ENCODE data around the gene PSMG1.
"Not testable (repeated sequence)": the region's sequence is repeated elsewhere in the genome, so short reads cannot be mapped to it uniquely, and the experiment has no call there.

The PSMG1 gene

GRCh38 chr21:39168800-39169199 lies 14.5 kb downstream of the PSMG1 start:
- no peak overlapping the region for H3K4me3 ChIP-seq (ENCODE audit: low read length)
- no peak for DNase-seq (ENCODE audit: low read depth, low spot score)

- H3K4me3 ChIP-seq (ENCODE audit: low read length): no peak overlapping the region
- DNase-seq (ENCODE audit: low read depth, low spot score): no peak
These were observed 18.7 kb downstream of the PSMG1 start for GRCh38 chr21:39164523-39164922.

GRCh38 chr21:39161064-39161463 lies 22.2 kb downstream of the PSMG1 start:
- H3K4me3 ChIP-seq (ENCODE audit: low read length): no peak overlapping the region
- no peak for DNase-seq (ENCODE audit: low read depth, low spot score)

GRCh38 chr21:39159342-39160063 lies 23.7 kb downstream of the PSMG1 start:
- DNase-seq (ENCODE audit: low read depth, low spot score): no peak
- H3K4me3 ChIP-seq (ENCODE audit: low read length): no peak overlapping the region

GRCh38 chr21:39157241-39157640 lies 26.0 kb downstream of the PSMG1 start:
- H3K4me3 ChIP-seq (ENCODE audit: low read length); DNase-seq (ENCODE audit: low read depth, low spot score): not testable (repeated sequence)

GRCh38 chr21:39156024-39156423 lies 27.2 kb downstream of the PSMG1 start:
- no peak for DNase-seq (ENCODE audit: low read depth, low spot score)
- no peak overlapping the region for H3K4me3 ChIP-seq (ENCODE audit: low read length)

- H3K4me3 ChIP-seq (ENCODE audit: low read length): no peak overlapping the region
- no peak for DNase-seq (ENCODE audit: low read depth, low spot score)
These were observed 27.7 kb downstream of the PSMG1 start for GRCh38 chr21:39155578-39155977.

- no peak overlapping the region for H3K4me3 ChIP-seq (ENCODE audit: low read length)
- DNase-seq (ENCODE audit: low read depth, low spot score): no peak
These were observed 29.4 kb downstream of the PSMG1 start for GRCh38 chr21:39153842-39154241.

- no peak overlapping the region for H3K4me3 ChIP-seq (ENCODE audit: low read length)
- DNase-seq (ENCODE audit: low read depth, low spot score): no peak
These were observed 29.9 kb downstream of the PSMG1 start for GRCh38 chr21:39153373-39153772.

GRCh38 chr21:39152271-39152670 lies 31.0 kb downstream of the PSMG1 start:
- no peak overlapping the region for H3K4me3 ChIP-seq (ENCODE audit: low read length)
- DNase-seq (ENCODE audit: low read depth, low spot score): no peak

GRCh38 chr21:39150877-39151276 lies 32.4 kb downstream of the PSMG1 start:
- DNase-seq (ENCODE audit: low read depth, low spot score): no peak
- no peak overlapping the region for H3K4me3 ChIP-seq (ENCODE audit: low read length)

GRCh38 chr21:39150316-39150715 lies 32.9 kb downstream of the PSMG1 start:
- no peak for DNase-seq (ENCODE audit: low read depth, low spot score)
- no peak overlapping the region for H3K4me3 ChIP-seq (ENCODE audit: low read length)

GRCh38 chr21:39149882-39150281 lies 33.4 kb downstream of the PSMG1 start:
- H3K4me3 ChIP-seq (ENCODE audit: low read length): no peak overlapping the region
- DNase-seq (ENCODE audit: low read depth, low spot score): no peak

- DNase-seq (ENCODE audit: low read depth, low spot score): no peak
- no peak overlapping the region for H3K4me3 ChIP-seq (ENCODE audit: low read length)
These were observed 34.3 kb downstream of the PSMG1 start for GRCh38 chr21:39148975-39149374.

- no peak for DNase-seq (ENCODE audit: low read depth, low spot score)
- no peak overlapping the region for H3K4me3 ChIP-seq (ENCODE audit: low read length)
These were observed 39.1 kb downstream of the PSMG1 start for GRCh38 chr21:39144191-39144590.

GRCh38 chr21:39142972-39143371 lies 40.3 kb downstream of the PSMG1 start:
- DNase-seq (ENCODE audit: low read depth, low spot score): no peak
- H3K4me3 ChIP-seq (ENCODE audit: low read length): no peak overlapping the region

GRCh38 chr21:39141502-39141901 lies 41.7 kb downstream of the PSMG1 start:
- peak; percentile 27 for DNase-seq (ENCODE audit: low read depth, low spot score)
- no peak overlapping the region for H3K4me3 ChIP-seq (ENCODE audit: low read length)

- H3K4me3 ChIP-seq (ENCODE audit: low read length): no peak overlapping the region
- no peak for DNase-seq (ENCODE audit: low read depth, low spot score)
These were observed 45.7 kb downstream of the PSMG1 start for GRCh38 chr21:39137248-39138178.

GRCh38 chr21:39136711-39137110 lies 46.5 kb downstream of the PSMG1 start:
- DNase-seq (ENCODE audit: low read depth, low spot score): no peak
- H3K4me3 ChIP-seq (ENCODE audit: low read length): no peak overlapping the region

GRCh38 chr21:39136138-39136537 lies 47.1 kb downstream of the PSMG1 start:
- H3K4me3 ChIP-seq (ENCODE audit: low read length): not testable (repeated sequence)
- peak; percentile 56 for DNase-seq (ENCODE audit: low read depth, low spot score)
